PC-9 (cell line): Measurements from ENCODE around the gene ZFYVE16. TPM values are rescaled to one million over a fixed set of nuclear protein-coding genes. Genes with fewer than 3 reads are reported as not detected.
"Not testable (repeated sequence)": the region's sequence is repeated elsewhere in the genome, so short reads cannot be mapped to it uniquely, and the experiment has no call there.

Experiments
- BruUV-seq: library from RNA; stranded (reverse); fragments of 400-500 nt; replicated peaks from 2 replicates; lab custom pipeline; 2021; lab: Mats Ljungman, UMichigan
- CTCF ChIA-PET: fragments of 300-600 bp; sonication (Branson Sonifier 250); formaldehyde crosslinking; loops from one replicate; lab custom pipeline; 2022; ENCODE audit warnings: antibody characterized with exemption; lab: Charles Lee
- POLR2A ChIA-PET: fragments of 300-600 bp; sonication (Branson Sonifier 250); formaldehyde crosslinking; loops from one replicate; lab custom pipeline; 2022; ENCODE audit warnings: antibody characterized with exemption; ENCODE audit not compliant: unreplicated experiment; lab: Charles Lee
- DNase-seq, 2 experiments: peaks; one replicate each; pipeline versions ENCODE4 v3.0.0 to v3.0.0-alpha.2; 2015 to 2022; ENCODE audit warnings: mixed read lengths in 1 of 2
- H2AFZ ChIP-seq: fragments of 200-600 bp; sonication (generic); 2 replicates; pipeline ENCODE4 v1.8.1; 2017; ENCODE audit warnings: antibody characterized with exemption
- H3F3A ChIP-seq: fragments of 200-600 bp; sonication (generic); 2 replicates; pipeline ENCODE4 v1.8.1; 2017; ENCODE audit warnings: antibody characterized with exemption, mild to moderate bottlenecking, low read depth; ENCODE audit not compliant: insufficient read depth
- H3K27ac ChIP-seq: fragments of 200-600 bp; sonication (generic); 2 replicates; pipeline ENCODE4 v1.6.1; 2016; ENCODE audit warnings: mixed run types
- H3K27me3 ChIP-seq: fragments of 200-600 bp; sonication (generic); 2 replicates; pipeline ENCODE4 v1.6.1; 2016; ENCODE audit warnings: low read depth, mixed run types; ENCODE audit not compliant: insufficient read depth
- H3K36me3 ChIP-seq: fragments of 200-600 bp; sonication (generic); 2 replicates; pipeline ENCODE4 v1.6.1; 2016; ENCODE audit warnings: low read depth, mixed run types
- H3K4me1 ChIP-seq: fragments of 200-600 bp; sonication (generic); replicated peaks from 2 replicates; pipeline ENCODE4 v1.6.1; 2016; ENCODE audit warnings: mixed run types; ENCODE audit not compliant: insufficient read depth
- H3K4me2 ChIP-seq: fragments of 200-600 bp; sonication (generic); 2 replicates; pipeline ENCODE4 v1.6.1; 2017; ENCODE audit warnings: mixed run types
- H3K4me3 ChIP-seq: fragments of 200-600 bp; sonication (generic); 2 replicates; pipeline ENCODE4 v1.6.1; 2016; ENCODE audit warnings: mixed run types
- H3K79me2 ChIP-seq: fragments of 200-600 bp; sonication (generic); 2 replicates; pipeline ENCODE4 v1.6.1; 2017; ENCODE audit warnings: low read depth, mixed run types
- H3K9me2 ChIP-seq: fragments of 200-600 bp; sonication (generic); 2 replicates; pipeline ENCODE4 v1.8.1; 2017; ENCODE audit warnings: mild to moderate bottlenecking; ENCODE audit not compliant: insufficient read depth
- H3K9me3 ChIP-seq: fragments of 200-600 bp; sonication (generic); 2 replicates; pipeline ENCODE4 v1.8.1; 2016; ENCODE audit warnings: low read depth; ENCODE audit not compliant: insufficient read depth
- H4K20me1 ChIP-seq: fragments of 200-600 bp; sonication (generic); 2 replicates; pipeline ENCODE4 v1.8.1; 2017; ENCODE audit not compliant: insufficient read depth
- CTCF ChIP-seq: fragments of 200-600 bp; sonication (generic); conservative IDR thresholded peaks from 2 replicates; pipeline ENCODE4 v1.6.1; 2017; ENCODE audit warnings: mixed run types, antibody characterized with exemption, mild to moderate bottlenecking, moderate library complexity
- EZH2 ChIP-seq: fragments of 200-600 bp; sonication (generic); IDR thresholded peaks from 2 replicates; pipeline ENCODE4 v1.8.0; 2017; ENCODE audit warnings: antibody characterized with exemption, low read depth
- intact Hi-C: fragments of 100-400 bp; cut with micrococcal nuclease; formaldehyde crosslinking; loops from one replicate; pipeline ENCODE4 v1.10.0; 2022; ENCODE audit not compliant: unreplicated experiment
- total RNA-seq: library from RNA; stranded (reverse); gene quantifications from 2 replicates; pipeline ENCODE4 v1.2.3, GENCODE V29; 2021

Gene ZFYVE16
- total RNA-seq, 1 experiment from 2014 or later = 27.7 TPM

DNA sequence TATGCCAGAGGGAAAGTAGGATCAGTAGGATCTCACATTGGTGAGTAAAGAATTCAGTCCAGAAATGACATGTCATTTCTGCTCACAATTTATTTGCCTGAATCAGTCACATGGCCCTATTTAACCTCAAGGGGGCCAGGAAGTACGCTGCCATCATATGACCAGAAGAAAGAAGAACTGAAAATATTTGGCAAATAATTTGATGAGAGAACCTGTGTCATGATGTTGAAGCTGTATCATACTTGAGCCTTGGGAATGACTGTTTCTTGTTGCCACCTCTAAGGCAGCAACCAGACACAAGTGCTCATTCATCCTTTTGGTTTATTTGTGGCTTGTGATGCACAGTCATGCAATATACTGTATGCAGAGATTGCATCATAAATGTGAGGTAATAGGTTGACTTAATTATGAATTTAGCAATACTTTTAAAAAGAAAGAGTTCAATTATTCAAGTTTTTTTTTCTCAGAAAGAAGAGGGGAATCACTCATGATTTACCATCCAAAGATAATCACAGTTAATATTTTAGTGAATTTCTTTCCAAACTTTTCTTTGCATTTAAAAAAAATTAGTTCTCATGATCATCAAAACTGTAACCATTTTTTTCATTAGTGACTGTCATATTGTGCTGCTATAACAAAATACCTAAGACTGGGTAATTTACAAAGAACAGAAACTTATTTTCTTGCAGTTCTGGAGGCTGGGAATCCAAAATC, 8.2 kb upstream of the ZFYVE16 start:
- no peaks in the 10 kb centered on the region for H3K36me3 ChIP-seq
- POLR2A ChIA-PET = no interaction called here
- no peaks in the 10 kb centered on the region for H3K9me2 ChIP-seq
- no peak overlapping the region for H3K4me3 ChIP-seq
- no peaks in the 10 kb centered on the region for H3K27me3 ChIP-seq
- H3K27ac ChIP-seq = peak overlapping the region; percentile 37
- intact Hi-C loops = no loop called here
- TF ChIP-seq CTCF (no peak), EZH2 (no peak)
- no peaks in the 10 kb centered on the region for H3F3A ChIP-seq
- H3K9me3 ChIP-seq = no peaks in the 10 kb centered on the region
- no peaks in the 10 kb centered on the region for H4K20me1 ChIP-seq
- peak in 1 of 2 experiments; percentile 57 for DNase-seq
- peaks cover 7% of the 10 kb centered on the region for H3K4me1 ChIP-seq
- no peaks in the 10 kb centered on the region for H3K79me2 ChIP-seq
- CTCF ChIA-PET = no interaction called here
- H3K4me2 ChIP-seq = peak overlapping the region; percentile 11; the same call in 1 of the 2 replicates
- H2AFZ ChIP-seq = no peak overlapping the region
- no TSS peak for BruUV-seq

DNA sequence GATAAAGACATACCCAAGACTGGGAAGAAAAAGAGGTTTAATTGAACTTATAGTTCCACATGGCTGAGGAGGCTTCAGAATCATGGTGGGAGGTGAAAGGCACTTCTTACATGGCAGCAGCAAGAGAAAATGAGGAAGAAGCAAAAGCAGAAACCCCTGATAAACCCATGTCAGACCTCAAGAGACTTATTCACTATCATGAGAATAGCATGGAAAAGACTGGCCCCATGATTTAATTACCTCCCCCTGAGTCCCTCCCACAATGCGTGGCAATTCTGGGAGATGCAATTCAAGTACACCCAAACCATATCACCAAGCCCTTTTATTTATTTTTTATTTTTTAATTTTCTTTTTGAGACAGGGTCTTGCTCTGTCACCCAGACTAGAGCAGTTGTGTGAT, 7.5 kb upstream of the ZFYVE16 start:
- BruUV-seq, CTCF ChIA-PET: not testable (repeated sequence)

DNA sequence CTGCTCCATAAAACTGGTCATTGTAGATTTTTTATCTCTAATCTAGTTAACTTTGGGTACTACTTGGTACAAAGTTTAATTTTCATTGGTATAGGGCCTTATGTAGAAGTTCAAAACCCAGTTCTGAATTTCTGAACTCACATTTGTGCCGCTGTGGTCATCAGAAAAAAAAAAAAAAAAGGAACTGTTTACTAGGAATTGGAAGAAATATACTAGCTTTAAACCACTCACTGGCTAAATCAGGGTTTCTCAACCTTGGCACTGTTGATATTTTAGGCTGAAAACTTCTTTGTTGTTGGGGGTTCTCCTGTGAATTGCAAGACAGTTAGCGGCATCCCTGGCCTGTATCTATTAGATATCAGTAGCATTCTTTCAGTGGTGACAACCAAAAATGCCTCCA, 4.1 kb upstream of the ZFYVE16 start:
- CTCF ChIA-PET = no interaction called here

More for the DNA sequence above, 7.5 kb upstream of the ZFYVE16 start:
- H3K36me3 ChIP-seq, H3K79me2 ChIP-seq, H3K9me3 ChIP-seq, H3K27me3 ChIP-seq, H2AFZ ChIP-seq, intact Hi-C loops, H3K4me1 ChIP-seq, H3K4me2 ChIP-seq, DNase-seq, H3K27ac ChIP-seq, H3K9me2 ChIP-seq, POLR2A ChIA-PET, H3K4me3 ChIP-seq, H4K20me1 ChIP-seq, H3F3A ChIP-seq: not testable (repeated sequence)

More for the DNA sequence above, 4.1 kb upstream of the ZFYVE16 start:
- TF ChIP-seq CTCF = no peak
- no peak for TF ChIP-seq EZH2
- Histone ChIP-seq H3K9me2 (no peaks in the 10 kb centered on the region), H3F3A (0 out of 2 replicates have a peak, but pooled peaks cover 7% of the 10 kb centered on the region), H3K27me3 (no peaks in the 10 kb centered on the region), H3K4me3 (no peak overlapping the region), H3K4me2 (no peak overlapping the region), H3K4me1 (peaks cover 14% of the 10 kb centered on the region), H3K27ac (no peak overlapping the region), H4K20me1 (no peaks in the 10 kb centered on the region), H3K36me3 (no peaks in the 10 kb centered on the region), H3K9me3 (no peaks in the 10 kb centered on the region), H2AFZ (no peak overlapping the region), H3K79me2 (peaks cover 8% of the 10 kb centered on the region)
- BruUV-seq = no TSS peak
- DNase-seq = no peak
- POLR2A ChIA-PET = interaction anchor here (0.5 kb wide), 1 partner anchor 268 kb away, joined by 3 read pairs; no protein-coding TSS in a partner anchor
- intact Hi-C loops = no loop called here
